DOHH2 (cell line): Measurements from ENCODE around the gene TESK1.

Experiments used
- EZH2phosphoT487 ChIP-seq: fragments of 200-600 bp; sonication (generic); IDR thresholded peaks from 2 replicates; pipeline ENCODE4 v1.6.1; 2017; ENCODE audit warnings: borderline replicate concordance, mild to moderate bottlenecking, antibody characterized with exemption, low read length, moderate library complexity, mixed read lengths
- TF ChIP-seq, protein P1 (sequence below): fragments of 200-600 bp; sonication (generic); IDR thresholded peaks from one replicate; pipeline ENCODE4 v1.5.1; 2014; ENCODE audit warnings: antibody characterized with exemption, mild to moderate bottlenecking, low read depth, low read length; ENCODE audit not compliant: poor library complexity, severe bottlenecking

DNA sequence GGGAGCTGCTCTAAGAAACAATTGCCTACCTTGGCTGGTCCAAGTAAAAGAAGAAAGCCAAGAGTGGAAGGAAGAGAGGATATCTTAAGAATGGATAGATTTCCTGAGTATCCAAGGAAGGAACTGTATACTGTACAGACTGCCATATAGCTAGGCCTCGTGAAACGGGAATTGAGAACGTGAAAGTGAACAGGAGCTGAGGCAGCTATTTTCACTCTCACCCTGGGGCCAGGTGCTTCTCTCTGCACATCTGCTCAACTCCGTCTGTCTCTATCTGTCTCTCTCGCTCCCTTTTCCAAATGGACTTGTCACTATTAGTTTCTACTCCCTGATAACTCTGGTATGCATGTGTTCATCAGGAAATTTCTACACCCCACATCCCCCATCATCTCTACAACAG, 35.9 kb upstream of the TESK1 start:
- TF ChIP-seq, protein P1, sequence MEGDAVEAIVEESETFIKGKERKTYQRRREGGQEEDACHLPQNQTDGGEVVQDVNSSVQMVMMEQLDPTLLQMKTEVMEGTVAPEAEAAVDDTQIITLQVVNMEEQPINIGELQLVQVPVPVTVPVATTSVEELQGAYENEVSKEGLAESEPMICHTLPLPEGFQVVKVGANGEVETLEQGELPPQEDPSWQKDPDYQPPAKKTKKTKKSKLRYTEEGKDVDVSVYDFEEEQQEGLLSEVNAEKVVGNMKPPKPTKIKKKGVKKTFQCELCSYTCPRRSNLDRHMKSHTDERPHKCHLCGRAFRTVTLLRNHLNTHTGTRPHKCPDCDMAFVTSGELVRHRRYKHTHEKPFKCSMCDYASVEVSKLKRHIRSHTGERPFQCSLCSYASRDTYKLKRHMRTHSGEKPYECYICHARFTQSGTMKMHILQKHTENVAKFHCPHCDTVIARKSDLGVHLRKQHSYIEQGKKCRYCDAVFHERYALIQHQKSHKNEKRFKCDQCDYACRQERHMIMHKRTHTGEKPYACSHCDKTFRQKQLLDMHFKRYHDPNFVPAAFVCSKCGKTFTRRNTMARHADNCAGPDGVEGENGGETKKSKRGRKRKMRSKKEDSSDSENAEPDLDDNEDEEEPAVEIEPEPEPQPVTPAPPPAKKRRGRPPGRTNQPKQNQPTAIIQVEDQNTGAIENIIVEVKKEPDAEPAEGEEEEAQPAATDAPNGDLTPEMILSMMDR = no peak
- TF ChIP-seq EZH2phosphoT487 = no peak
